ENCODE measurements around the gene RAB37.
A peak's percentile ranks its signal among the peaks of the same experiment; 100 is the strongest.

Gene RAB37

GRCh38 chr17:74764751-74765286, 27.8 kb downstream of the RAB37 start:
- no peak for DNase-seq

- no peak for DNase-seq
Measured at GRCh38 chr17:74766413-74766812, 29.4 kb downstream of the RAB37 start.

- DNase-seq, result no peak
Measured at GRCh38 chr17:74767111-74767516, 30.1 kb downstream of the RAB37 start.

DNA sequence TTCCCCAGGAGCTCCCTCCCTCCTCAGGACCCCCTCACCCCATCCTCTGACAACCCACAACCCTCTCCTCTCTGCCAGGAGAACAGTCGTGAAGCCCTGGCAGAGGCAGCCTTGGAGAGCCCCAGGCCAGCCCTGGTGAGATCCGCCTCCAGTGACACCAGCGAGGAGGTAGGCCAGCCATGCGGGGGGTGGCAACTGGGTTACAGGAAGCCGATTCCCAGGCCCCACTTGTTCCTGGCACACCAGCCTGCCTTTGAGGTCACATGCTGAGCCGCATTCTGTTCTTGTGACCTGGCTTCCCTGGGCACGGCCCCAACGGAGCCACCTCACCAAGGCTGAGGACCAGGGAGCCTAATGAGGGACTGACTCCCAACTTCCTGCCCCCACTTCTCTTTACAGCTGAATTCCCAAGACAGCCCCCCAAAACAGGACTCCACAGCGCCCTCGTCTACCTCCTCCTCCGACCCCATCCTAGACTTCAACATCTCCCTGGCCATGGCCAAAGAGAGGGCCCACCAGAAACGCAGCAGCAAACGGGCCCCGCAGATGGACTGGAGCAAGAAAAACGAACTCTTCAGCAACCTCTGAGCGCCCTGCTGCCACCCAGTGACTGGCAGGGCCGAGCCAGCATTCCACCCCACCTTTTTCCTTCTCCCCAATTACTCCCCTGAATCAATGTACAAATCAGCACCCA, 31.2 kb downstream of the RAB37 start:
- DNase-seq, result no peak

DNA sequence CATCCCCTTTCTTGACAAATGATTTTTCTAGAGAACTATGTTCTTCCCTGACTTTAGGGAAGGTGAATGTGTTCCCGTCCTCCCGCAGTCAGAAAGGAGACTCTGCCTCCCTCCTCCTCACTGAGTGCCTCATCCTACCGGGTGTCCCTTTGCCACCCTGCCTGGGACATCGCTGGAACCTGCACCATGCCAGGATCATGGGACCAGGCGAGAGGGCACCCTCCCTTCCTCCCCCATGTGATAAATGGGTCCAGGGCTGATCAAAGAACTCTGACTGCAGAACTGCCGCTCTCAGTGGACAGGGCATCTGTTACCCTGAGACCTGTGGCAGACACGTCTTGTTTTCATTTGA, 31.7 kb downstream of the RAB37 start:
- DNase-seq, result no peak

- no peak for DNase-seq
Measured at GRCh38 chr17:74769266-74769855, 32.3 kb downstream of the RAB37 start.

DNA sequence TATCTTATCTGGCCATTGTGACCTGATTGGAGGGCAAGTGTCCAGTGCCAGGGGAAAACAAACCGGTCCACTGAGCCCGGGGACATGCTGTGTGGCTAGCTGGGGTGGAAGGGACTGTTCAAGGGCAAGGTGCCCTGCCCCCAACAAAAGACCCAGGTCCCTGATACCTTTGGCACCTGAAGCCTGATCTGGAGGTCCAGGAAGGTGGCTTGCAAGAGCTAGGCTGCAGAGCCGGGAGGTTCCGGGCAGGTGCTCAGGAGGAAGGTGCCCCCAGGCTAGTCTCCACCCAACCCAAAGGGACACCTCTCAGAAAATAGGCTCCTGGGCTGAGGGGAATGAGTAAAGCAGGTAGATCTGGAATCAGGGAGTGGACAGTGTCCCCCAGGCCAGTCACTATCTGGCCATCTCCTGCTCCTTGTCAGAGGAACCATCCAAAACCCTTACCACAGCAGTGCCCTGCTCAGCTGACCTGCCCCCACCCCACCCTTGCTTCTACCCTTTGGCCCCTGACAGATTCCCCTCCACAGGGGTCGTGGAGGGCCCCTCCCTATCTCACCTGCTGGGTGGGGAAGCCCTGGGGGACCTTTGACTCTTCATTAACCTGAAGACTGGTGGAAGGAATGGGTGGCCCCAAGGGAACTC, 32.9 kb downstream of the RAB37 start:
- DNase-seq, result no peak

DNA sequence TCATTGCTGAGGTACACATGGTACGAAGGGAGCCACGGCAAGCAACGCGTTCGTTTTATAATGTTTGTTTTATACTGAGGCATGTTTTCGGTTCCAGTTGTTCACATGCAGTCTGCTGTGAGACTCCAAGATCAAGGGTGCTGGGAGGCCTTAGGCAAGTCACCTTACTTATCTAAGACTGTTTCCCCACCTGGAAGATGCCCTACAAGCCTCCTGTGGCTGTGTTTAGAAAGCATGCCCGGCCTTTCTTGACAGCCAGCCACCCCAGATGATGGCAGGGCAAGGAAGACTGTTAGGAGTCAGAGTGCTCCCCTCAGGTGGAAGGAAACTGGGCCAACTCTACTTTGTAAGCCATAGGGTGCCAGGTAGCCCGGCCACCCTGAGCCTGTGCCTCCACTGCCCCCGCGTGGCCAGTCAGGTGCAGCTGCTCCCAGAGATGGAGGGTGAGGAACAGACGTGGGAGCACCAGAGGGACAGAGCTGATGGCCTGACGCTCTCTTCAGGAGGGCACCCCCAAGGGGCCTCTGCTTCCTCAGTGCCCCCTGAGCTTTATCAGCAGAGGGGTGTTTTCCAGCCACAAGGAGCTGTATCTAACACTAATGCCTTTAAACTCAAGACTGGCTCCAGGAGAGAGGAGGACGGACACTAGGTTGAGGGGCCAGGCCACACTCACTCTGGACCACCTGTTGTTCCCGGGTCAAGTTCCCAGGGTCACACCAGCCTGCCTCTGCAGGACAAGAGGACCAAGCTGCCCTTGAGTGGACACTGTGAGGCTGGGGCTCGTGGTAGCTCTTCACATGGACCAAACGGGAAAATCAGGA, 33.7 kb downstream of the RAB37 start:
- peak; percentile 78 to 81 for DNase-seq

- no peak for DNase-seq
Measured at GRCh38 chr17:74771319-74771914, 34.4 kb downstream of the RAB37 start.

DNA sequence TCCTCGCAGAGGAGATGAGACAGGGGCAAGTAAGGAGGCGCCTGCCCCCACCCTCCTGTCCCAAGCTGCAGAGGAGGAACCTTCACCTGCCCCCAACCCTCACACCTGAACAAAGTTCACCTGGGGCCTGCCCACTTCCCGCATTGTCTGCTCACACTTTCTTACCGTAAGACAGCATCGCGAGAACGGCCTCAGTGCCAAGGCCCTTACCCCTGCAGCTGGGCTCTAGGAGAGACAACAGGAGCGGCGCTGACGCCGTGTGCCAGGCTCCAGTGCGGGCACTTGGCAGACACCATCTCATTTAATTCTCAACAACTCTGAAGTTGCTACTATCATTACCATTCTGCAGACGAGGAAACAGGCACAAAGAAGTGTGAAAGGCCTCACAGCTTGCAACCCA, 35.0 kb downstream of the RAB37 start:
- no peak for DNase-seq

GRCh38 chr17:74773414-74773813, 36.4 kb downstream of the RAB37 start:
- no peak for DNase-seq

- DNase-seq, result no peak
Measured at GRCh38 chr17:74773871-74774286, 36.8 kb downstream of the RAB37 start.

DNA sequence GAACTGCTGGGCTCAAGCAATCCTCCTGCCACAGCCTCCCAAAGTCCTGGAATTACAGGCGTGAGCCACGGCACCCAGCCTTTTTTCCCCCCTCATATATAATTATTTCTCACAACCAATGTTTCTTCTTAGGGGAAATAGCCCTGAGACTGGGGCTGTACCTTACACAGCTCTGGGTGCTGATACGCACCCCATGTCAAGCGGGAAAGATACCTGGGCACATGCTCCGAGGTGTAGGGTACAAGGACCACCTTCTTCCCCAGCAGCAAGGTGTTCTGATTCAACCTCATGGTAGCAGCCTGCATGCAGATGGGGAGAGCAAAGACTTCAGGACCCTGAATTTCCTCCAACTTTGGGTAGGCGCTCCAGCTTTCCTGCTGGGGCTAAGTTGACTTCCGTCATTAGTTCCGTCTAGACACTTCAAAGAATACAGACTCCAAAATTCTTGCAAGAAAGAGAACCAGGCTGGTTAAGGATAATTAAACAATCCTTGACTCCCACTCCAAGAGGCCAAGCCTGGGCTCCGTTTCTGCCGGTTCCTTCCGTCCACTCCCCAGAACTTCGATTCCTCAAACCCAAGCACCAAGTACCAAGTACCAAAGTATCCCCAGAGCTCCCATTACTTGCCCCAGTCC, 38.5 kb downstream of the RAB37 start:
- DNase-seq, result no peak

- DNase-seq, result peak; percentile 98
Measured at GRCh38 chr17:74776044-74776962, 39.2 kb downstream of the RAB37 start, which contains the start of gene NAT9. NAT9 (minus strand) TSS chr17:74776345; CDS start chr17:74775698, 647 bp downstream.

GRCh38 chr17:74776990-74777389, 39.9 kb downstream of the RAB37 start:
- no peak for DNase-seq

GRCh38 chr17:74777901-74778515, 41.0 kb downstream of the RAB37 start:
- no peak for DNase-seq

DNA sequence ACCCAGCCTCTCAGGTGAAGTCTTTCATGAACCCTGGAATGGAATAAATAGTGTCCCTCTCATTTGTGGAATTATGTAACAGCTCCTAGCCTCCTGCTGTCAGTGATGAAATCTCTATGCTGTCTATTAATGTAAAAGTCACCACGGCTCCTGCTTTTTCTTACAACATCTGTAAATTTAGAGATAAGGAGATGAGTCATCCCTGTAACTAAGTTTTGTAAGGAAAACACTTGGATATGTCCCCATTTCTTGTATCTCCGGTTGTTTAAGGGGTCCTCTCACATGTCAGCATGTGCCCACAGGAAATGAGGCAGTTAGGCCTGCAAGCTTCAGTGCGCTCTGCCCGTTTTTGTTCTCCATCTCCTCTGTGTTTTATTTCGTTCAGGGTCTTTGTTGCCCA, 41.9 kb downstream of the RAB37 start:
- no peak for DNase-seq

DNA sequence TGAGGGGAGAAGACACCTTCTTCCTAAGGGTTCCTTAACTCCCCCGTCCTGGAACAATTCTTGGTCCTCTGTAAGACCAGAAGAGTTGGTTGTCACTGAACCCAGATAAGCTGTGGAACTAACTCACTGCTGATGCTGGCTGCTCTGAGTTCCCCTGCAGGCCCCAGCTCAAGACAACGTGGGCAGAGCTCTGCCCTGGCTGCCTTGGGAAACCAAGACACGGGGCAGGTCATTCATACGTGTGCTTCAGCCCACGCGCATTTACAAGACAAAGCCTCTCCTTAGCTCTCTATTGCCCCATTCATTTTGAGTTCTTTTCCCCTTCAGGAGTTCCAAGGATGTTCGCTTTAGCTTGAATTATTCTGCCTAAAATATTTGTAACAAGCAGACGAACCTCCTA, 42.4 kb downstream of the RAB37 start:
- DNase-seq, result no peak

DNA sequence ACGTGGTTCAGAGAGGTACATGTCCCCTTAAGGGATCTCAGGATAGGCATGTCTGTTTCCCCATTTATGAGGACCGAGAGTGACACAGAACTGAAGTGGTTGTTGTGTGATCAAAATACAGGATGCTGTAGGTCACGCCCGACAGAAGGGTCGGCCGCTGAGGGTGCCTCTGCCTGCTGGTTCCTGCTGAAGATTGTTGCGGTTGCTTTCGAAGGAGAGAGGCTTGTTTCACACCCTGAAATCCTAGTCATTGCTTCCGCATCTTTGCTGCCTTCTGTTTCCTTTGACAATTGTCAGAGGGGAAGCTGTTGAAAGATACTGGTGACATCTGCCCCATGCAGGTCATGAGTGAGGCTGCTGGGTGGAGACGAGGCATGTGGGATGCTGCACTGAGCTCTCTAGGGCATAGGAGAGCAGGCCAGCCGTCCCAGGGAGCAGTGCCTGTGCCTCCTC, 42.9 kb downstream of the RAB37 start:
- peak; percentile 71 to 87 for DNase-seq

DNA sequence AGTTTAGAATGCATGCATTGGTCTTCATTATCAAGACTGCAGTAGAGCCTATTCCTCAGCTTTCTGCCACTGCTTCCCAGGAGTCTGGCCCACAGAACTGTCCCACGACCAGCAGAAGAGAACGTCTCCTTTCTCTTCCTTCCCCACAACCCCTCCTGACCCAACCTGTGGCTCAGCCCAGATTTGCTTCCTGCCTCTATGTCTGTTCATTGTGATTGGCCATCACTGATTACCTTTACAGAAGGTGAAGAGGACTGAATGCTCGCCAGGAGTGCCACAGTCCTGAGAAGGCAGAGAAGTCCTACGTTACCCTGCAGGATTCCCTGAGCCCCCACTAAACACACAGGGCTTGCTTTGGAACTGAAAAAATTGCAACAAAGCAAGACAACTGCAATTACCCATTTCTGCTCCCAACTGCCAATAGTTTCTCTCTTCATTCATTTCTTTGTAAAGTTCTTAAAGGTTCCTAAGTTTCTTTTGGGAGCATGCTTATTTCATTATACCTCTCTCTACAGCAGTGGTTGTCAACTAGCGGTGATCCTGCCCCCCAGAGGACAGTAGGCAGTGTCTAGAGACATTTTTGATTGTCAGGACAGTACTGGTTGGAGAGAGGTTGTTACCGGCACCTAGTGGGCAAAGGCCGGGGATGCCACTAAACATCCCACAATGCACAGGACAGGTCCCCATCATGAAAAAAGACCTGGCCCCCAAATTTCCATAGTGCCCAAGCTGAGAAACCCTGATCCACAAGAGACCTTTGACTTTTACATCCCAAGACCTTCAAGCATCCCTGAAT, 43.6 kb downstream of the RAB37 start:
- peak; percentile 51 to 52 for DNase-seq

All from CD4-positive, alpha-beta T cell treated with Interleukin-1 beta for 1 hour (primary cell).